ENCODE data around the gene RBM23. TPM values are rescaled to one million over a fixed set of nuclear protein-coding genes. Genes with fewer than 3 reads are reported as not detected.
"Not testable (repeated sequence)": the region's sequence is repeated elsewhere in the genome, so short reads cannot be mapped to it uniquely, and the experiment has no call there.

The RBM23 gene
- total RNA-seq, 1 donor from 2014 or later: 86.4 TPM

DNA sequence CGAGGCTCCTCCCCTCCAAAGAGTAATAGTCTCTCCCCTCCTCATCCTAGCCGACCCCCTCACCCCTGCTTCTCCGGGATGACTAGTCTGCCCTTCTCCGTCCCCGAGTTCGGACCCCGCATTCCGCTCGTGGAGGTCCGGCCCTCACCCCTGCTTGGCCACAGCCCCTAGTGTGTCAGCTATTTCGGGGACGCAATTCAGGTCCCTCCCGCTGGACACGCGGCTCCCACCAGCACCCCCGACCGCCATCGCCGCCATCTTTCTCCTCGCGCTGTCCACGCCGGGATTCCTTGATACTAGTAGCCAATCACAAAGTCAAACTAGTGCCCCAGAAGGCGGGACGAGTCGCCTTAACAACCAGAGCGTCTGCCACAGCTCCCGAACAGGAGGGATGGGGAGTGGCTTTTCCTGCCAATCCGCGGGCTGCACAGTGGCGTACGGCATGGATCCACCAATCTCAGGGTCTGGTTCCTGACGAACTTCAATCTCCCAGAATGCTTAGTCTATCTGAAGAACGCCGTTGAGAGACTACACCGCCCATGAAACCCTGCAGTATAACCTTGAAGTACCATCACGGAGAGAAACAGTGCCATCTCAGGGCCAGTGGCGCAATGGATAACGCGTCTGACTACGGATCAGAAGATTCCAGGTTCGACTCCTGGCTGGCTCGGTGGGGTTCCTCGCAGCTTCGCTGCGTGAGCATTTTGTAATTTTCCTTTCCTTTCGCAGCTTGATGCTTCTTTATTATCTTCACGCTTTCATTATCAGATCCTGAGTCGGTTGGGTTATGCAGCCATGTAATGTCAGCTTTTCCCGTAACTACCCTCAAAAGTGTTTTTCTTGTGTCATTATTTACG lies 10.4 kb upstream of the RBM23 start, which contains the start of gene PRMT5:
PRMT5 (minus strand) TSS at position 273 of the 857 bp plus-strand sequence; CDS start at position 258, 15 bp downstream.
- intact Hi-C loops (cut with micrococcal nuclease): loop anchor here (1.0 kb wide), 9 partner anchors 10 to 392 kb away; partner anchors contain the start of genes ACIN1, C14orf119, HAUS4 and PABPN1
- no peak within 1 kb of the TSS for H3K27ac Mint-ChIP-seq
- no peaks in the 10 kb centered on the region for H3K27me3 Mint-ChIP-seq (ENCODE audit: insufficient read depth)
- H3K4me3 Mint-ChIP-seq: no peak within 1 kb of the TSS
- H3K4me1 Mint-ChIP-seq (ENCODE audit: low read depth): peaks cover 32% of the 10 kb centered on the region
- no peaks in the 10 kb centered on the region for H3K9me3 Mint-ChIP-seq
- H3K36me3 Mint-ChIP-seq (ENCODE audit: low read depth): peaks cover 26% of the 10 kb centered on the region
- peak; percentile 95 for DNase-seq (ENCODE audit: low spot score)

DNA sequence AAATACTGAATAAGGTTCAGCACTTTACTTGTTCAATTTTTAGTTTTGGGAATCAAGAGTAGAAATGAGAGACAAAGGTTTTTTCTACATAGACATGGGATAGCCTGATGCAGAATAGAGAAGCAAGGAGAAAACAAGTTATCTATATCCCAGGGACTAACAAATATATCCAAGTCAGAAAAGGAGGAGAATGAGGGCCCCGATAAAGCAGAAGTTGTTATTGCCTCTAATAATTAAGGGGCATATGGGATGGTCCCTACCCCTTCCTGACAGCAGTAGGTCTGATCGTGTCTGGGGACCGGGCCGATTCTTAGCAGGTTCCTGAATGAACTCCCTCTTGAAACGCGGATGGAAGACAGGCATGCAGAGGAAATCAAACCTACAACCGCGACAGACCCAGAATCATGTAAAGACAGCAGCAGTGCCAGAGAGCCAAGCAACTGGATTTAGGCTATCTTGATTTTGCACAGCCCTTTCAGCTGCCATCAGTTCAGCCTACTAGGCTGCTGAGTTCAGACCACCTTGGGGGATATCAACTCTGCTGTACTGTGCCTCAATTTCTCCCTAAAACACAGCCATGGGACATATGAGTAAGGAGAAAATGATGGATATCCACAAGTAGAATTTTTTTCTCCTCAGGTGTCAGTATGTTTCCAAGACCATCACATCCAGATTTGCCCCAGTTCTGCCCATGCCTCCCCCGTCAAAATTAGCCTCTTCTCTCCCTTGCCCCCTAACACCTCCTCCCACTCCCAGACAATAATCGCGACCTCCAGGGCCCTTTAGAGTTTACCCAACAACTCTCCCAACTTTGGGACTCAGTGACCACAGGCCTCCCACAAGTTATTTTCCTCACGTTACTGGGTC lies 9.5 kb upstream of the RBM23 start:
- DNase-seq (ENCODE audit: low spot score): no peak
- H3K4me1 Mint-ChIP-seq (ENCODE audit: low read depth): peaks cover 32% of the 10 kb centered on the region
- intact Hi-C loops (cut with micrococcal nuclease): loop anchor here (1.0 kb wide), 10 partner anchors 9 to 1472 kb away; partner anchors contain the start of genes ACIN1, C14orf119, CHD8 and HAUS4
- H3K27ac Mint-ChIP-seq: no peak overlapping the region
- H3K27me3 Mint-ChIP-seq (ENCODE audit: insufficient read depth): no peaks in the 10 kb centered on the region
- no peaks in the 10 kb centered on the region for H3K9me3 Mint-ChIP-seq
- H3K4me3 Mint-ChIP-seq: no peak overlapping the region
- peaks cover 32% of the 10 kb centered on the region for H3K36me3 Mint-ChIP-seq (ENCODE audit: low read depth)

DNA sequence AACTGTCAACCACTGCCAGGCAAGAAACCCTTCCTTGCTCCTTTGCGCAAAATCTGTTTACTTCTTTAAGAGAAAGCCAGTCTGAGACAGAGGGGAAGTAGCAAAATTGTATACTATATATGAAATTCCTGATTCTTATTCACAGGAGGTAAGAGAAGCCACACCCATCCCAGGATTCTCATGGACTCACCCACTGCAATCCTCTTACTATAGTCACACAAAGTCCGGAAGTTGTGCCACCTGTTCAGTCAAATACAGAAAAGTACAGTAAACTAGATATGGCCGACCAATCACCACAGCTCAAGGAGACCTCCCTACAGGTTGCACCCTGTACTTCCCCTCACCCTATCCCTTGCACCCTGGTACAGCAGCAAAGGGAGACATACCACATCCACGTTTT lies 7.4 kb upstream of the RBM23 start:
- H3K36me3 Mint-ChIP-seq (ENCODE audit: low read depth): peaks cover 42% of the 10 kb centered on the region
- H3K27me3 Mint-ChIP-seq (ENCODE audit: insufficient read depth): no peaks in the 10 kb centered on the region
- no peak overlapping the region for H3K4me3 Mint-ChIP-seq
- no peaks in the 10 kb centered on the region for H3K9me3 Mint-ChIP-seq
- no peak overlapping the region for H3K27ac Mint-ChIP-seq
- no peak for DNase-seq (ENCODE audit: low spot score)
- H3K4me1 Mint-ChIP-seq (ENCODE audit: low read depth): peaks cover 34% of the 10 kb centered on the region
- intact Hi-C loops (cut with micrococcal nuclease): no loop called here

DNA sequence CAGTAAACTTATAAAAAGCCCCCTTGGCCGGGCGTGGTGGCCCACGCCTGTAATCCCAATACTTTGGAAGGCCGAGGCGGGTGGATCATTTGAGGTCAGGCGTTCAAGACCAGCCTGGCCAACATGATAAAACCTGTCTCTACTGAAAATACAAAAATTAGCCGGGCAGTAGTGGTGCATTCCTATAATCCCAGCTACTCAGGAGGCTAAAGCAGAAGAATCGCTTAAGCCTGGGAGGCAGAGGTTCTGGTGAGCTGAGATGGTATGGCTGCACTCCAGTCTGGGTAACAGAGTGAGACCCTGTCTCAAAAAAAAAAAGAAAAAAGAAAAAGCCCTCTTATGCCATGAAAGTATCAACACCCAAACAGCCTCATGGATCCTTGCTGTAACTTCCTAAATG lies 6.6 kb upstream of the RBM23 start:
- peaks cover 42% of the 10 kb centered on the region for H3K4me1 Mint-ChIP-seq (ENCODE audit: low read depth)
- no peak overlapping the region for H3K27ac Mint-ChIP-seq
- H3K36me3 Mint-ChIP-seq (ENCODE audit: low read depth): peaks cover 49% of the 10 kb centered on the region

DNA sequence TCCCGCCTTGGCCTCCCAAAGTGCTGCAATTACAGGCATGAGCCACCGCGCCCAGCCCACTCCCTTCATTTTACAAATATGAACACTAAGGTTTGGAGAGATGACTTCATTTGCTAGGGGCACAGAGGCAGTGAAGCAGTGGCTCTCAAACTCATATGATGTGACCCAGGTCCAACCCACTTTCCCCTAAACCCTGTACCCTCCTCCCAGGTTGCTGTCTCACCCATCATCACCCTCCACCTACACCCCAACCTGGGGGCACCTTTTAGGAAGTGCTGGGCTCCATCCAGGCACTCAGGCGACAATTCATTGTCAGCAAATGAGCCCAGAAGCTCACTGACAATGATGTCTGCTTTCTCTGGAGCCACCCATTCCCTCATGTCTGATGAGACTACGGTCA lies 4.8 kb upstream of the RBM23 start:
- peaks cover 61% of the 10 kb centered on the region for H3K36me3 Mint-ChIP-seq (ENCODE audit: low read depth)
- no peak overlapping the region for H3K4me3 Mint-ChIP-seq
- H3K27me3 Mint-ChIP-seq (ENCODE audit: insufficient read depth): peaks cover 4% of the 10 kb centered on the region
- peaks cover 59% of the 10 kb centered on the region for H3K4me1 Mint-ChIP-seq (ENCODE audit: low read depth)
- H3K27ac Mint-ChIP-seq: no peak overlapping the region
- intact Hi-C loops (cut with micrococcal nuclease): no loop called here
- DNase-seq (ENCODE audit: low spot score): no peak
- no peaks in the 10 kb centered on the region for H3K9me3 Mint-ChIP-seq

More for the DNA sequence above, 6.6 kb upstream of the RBM23 start:
- Mint-ChIP-seq H3K27me3 (ENCODE audit: insufficient read depth) (no peaks in the 10 kb centered on the region), H3K4me3 (no peak overlapping the region), H3K9me3 (no peaks in the 10 kb centered on the region)
- no peak for DNase-seq (ENCODE audit: low spot score)
- intact Hi-C loops (cut with micrococcal nuclease): no loop called here

DNA sequence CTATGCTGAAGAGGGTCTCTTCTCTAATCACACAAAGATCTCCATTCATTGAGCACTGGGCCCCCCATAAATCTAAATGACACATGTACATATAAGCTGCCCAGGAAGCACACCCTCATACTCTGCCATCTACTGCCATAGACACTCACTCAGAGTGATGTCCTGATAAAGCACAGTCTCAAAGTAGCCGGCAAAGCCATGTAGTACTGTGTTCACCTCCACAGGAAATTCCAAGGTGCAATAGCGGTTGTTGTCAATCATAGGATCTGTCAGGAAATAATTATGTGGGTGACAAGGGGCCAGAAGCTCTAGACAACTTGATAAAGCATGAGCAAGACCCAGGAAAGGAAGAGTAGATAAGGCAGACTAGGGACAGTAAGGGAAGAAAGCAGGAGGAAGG lies 3.3 kb upstream of the RBM23 start:
- H3K27me3 Mint-ChIP-seq (ENCODE audit: insufficient read depth): peaks cover 4% of the 10 kb centered on the region
- H3K4me3 Mint-ChIP-seq: no peak overlapping the region
- no peaks in the 10 kb centered on the region for H3K9me3 Mint-ChIP-seq
- H3K27ac Mint-ChIP-seq: no peak overlapping the region
- intact Hi-C loops (cut with micrococcal nuclease): no loop called here
- peaks cover 54% of the 10 kb centered on the region for H3K4me1 Mint-ChIP-seq (ENCODE audit: low read depth)
- no peak for DNase-seq (ENCODE audit: low spot score)
- peaks cover 63% of the 10 kb centered on the region for H3K36me3 Mint-ChIP-seq (ENCODE audit: low read depth)

DNA sequence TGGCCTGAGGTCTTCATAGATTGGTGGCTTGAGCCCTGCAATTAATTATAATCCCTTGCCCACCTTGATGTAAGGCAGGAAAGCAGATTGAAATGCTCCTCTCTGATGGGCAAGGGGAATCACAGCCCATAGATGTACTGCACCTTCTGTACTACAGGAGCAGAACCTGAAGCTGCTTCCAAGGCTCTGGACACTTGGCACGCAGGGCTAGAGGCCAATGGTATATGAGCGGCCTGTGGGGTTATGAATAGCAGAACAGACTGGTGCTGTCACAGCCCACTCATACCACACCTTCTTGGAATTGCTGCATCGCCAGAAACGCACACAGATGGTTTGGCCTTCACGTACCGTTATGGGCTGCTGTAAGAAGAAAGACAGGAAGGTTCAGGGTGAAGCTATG lies 1.7 kb upstream of the RBM23 start:
- Mint-ChIP-seq H3K4me3 (no peak overlapping the region), H3K36me3 (ENCODE audit: low read depth) (peaks cover 50% of the 10 kb centered on the region), H3K4me1 (ENCODE audit: low read depth) (peaks cover 44% of the 10 kb centered on the region), H3K27me3 (ENCODE audit: insufficient read depth) (peaks cover 4% of the 10 kb centered on the region), H3K9me3 (no peaks in the 10 kb centered on the region), H3K27ac (no peak overlapping the region)
- intact Hi-C loops (cut with micrococcal nuclease): no loop called here
- DNase-seq (ENCODE audit: low spot score): no peak

DNA sequence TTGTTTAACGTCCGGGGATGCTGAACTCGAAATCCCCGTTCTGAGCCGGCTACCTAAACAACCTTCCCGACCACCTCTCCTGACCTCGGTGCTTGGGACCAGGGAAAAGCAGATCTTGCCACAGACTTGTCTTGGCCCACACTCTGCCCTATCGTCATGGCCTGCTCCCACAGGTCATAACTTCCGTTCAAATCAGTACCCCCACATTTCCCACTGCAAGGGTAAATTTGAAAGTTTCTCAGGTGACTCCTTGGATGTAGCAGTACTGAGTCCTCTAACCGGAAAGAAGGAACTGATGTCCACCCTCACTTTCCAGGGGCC lies 612 bp upstream of the RBM23 start:
- Mint-ChIP-seq H3K4me1 (ENCODE audit: low read depth) (peaks cover 54% of the 10 kb centered on the region), H3K27me3 (ENCODE audit: insufficient read depth) (peaks cover 4% of the 10 kb centered on the region), H3K36me3 (ENCODE audit: low read depth) (peaks cover 46% of the 10 kb centered on the region), H3K4me3 (peak overlapping the region; percentile 95), H3K9me3 (no peaks in the 10 kb centered on the region), H3K27ac (peak overlapping the region; percentile 100)
- intact Hi-C loops (cut with micrococcal nuclease): loop anchor here (1.0 to 5.0 kb wide), 14 partner anchors 10 to 1651 kb away; partner anchors contain the start of genes ACIN1, C14orf119, DAD1 and HAUS4
- no peak for DNase-seq (ENCODE audit: low spot score)

DNA sequence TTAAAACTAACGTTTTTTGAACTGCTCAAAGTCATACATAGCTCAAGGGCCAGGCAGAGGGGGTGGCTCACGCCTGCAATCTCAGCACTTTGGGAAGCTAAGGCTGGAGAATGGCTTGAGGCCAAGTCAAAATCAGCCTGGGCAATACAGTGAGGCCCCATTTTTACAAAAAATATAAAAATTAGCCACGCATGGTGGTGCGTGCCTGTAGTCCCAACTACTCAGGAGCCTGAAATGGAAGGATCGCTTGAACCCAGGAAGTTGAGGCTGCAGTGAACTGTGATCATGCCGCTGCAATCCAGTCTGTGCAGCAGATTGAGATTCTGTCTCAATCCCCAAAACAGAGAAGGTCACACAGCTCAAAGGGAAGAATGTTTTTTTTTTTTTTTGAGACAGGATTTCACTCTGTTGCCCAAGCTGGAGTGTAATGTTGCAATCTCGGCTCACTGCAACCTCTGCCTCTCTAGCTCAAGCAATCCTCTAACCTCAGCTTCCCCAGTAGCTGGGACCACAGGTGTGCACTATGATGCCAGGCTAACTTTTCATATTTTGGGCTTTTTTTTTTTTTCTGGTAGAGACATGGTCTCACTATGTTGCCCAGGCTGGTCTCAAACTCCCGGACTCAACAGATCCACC lies 2.9 kb downstream of the RBM23 start:
- no peak overlapping the region for H3K27ac Mint-ChIP-seq
- intact Hi-C loops (cut with micrococcal nuclease): loop anchor here (5.0 kb wide), 2 partner anchors 149 to 344 kb away; partner anchors contain the start of gene OXA1L
- peaks cover 45% of the 10 kb centered on the region for H3K4me1 Mint-ChIP-seq (ENCODE audit: low read depth)
- DNase-seq (ENCODE audit: low spot score): no peak
- no peak overlapping the region for H3K4me3 Mint-ChIP-seq
- H3K9me3 Mint-ChIP-seq: no peaks in the 10 kb centered on the region
- peaks cover 4% of the 10 kb centered on the region for H3K27me3 Mint-ChIP-seq (ENCODE audit: insufficient read depth)
- peaks cover 27% of the 10 kb centered on the region for H3K36me3 Mint-ChIP-seq (ENCODE audit: low read depth)

DNA sequence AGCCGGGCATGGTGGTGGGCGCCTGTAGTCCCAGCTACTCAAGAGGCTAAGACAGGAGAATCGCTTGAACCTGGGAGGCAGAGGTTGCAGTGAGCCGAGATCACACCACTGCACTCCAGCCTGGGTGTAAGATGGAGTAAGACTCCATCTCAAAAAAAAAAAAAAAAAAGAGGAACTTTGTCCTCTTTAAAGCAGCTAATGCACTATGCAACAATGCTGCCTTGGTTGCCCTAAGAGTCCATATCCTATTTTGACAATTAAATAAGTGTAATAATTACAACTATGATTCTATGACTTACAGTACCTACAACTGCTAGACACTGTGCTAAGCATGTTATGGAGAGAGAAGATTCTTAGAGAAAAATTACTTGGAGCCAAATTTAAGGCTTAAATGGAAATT lies 4.1 kb downstream of the RBM23 start:
- H3K27ac Mint-ChIP-seq; H3K9me3 Mint-ChIP-seq; H3K27me3 Mint-ChIP-seq (ENCODE audit: insufficient read depth); H3K4me3 Mint-ChIP-seq; DNase-seq (ENCODE audit: low spot score): not testable (repeated sequence)
- intact Hi-C loops (cut with micrococcal nuclease): loop anchor here (5.0 kb wide), 2 partner anchors 148 to 343 kb away; partner anchors contain the start of gene OXA1L
- H3K4me1 Mint-ChIP-seq (ENCODE audit: low read depth): peaks cover 33% of the 10 kb centered on the region
- peaks cover 19% of the 10 kb centered on the region for H3K36me3 Mint-ChIP-seq (ENCODE audit: low read depth)

DNA sequence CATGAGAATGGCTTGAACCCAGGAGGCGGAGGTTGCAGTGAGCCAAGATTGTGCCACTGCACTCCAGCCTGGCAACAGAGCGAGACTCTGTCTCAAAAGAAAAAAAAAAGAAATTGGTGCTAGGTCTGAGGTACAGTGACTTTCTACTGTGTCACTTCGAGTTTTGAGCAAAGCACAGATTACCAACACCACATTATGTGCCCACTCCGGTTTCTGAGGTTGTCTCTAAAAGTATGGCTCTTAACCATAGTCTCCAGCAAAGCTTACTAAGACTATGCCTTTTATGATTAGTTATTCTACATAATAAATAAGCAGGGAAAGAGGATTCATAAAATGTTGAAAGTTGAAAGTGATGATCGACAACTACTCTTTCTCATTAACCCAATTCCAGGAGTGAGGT lies 8.0 kb downstream of the RBM23 start:
- Mint-ChIP-seq H3K27me3 (ENCODE audit: insufficient read depth) (no peaks in the 10 kb centered on the region), H3K9me3 (no peaks in the 10 kb centered on the region), H3K36me3 (ENCODE audit: low read depth) (peaks cover 21% of the 10 kb centered on the region), H3K27ac (no peak overlapping the region), H3K4me3 (no peak overlapping the region), H3K4me1 (ENCODE audit: low read depth) (peaks cover 18% of the 10 kb centered on the region)
- intact Hi-C loops (cut with micrococcal nuclease): no loop called here
- DNase-seq (ENCODE audit: low spot score): no peak

DNA sequence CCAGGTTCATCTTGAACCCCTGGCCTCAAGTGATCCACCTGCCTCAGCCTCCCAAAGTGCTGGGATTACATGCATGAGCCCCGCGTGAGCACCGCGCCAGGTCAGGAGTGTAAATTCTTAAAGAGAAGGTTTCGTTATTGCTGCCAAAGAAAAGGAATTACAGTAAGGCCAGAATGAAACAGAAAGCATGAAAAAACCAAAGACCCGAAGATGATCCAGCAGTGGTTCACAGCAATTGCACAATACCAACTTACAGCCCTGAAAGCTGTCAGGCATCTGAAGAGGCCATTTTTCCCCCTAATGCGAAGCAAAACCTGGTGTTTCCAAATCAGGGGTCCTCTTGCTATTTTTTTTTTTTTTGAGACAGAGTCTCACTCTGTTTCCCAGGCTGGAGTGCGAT lies 10.3 kb downstream of the RBM23 start:
- Mint-ChIP-seq H3K36me3 (ENCODE audit: low read depth) (peaks cover 42% of the 10 kb centered on the region), H3K9me3 (no peaks in the 10 kb centered on the region), H3K4me1 (ENCODE audit: low read depth) (peaks cover 7% of the 10 kb centered on the region), H3K27me3 (ENCODE audit: insufficient read depth) (no peaks in the 10 kb centered on the region), H3K27ac (peak overlapping the region; percentile 11), H3K4me3 (no peak overlapping the region)
- intact Hi-C loops (cut with micrococcal nuclease): no loop called here
- no peak for DNase-seq (ENCODE audit: low spot score)

Data from activated T-helper 1 cell treated with anti-CD3 and anti-CD28 coated beads, Interleukin-12 subunit alpha, Interleukin-12 subunit beta, Interleukin-2, Interleukin-4 antibody, amounts not matched to agents 30 ng/mL and 10 ng/mL and 1 ng/mL, durations not matched to agents 14 hours and 24 hours and 36 hours (primary cell).